ENCODE data around the gene EFNA5. TPM values are rescaled to one million over a fixed set of nuclear protein-coding genes. Genes with fewer than 3 reads are reported as not detected.

The EFNA5 gene
- total RNA-seq, 4 donors from 2014 or later, result 1.2 to 22.7 (median 9.4) TPM

DNA sequence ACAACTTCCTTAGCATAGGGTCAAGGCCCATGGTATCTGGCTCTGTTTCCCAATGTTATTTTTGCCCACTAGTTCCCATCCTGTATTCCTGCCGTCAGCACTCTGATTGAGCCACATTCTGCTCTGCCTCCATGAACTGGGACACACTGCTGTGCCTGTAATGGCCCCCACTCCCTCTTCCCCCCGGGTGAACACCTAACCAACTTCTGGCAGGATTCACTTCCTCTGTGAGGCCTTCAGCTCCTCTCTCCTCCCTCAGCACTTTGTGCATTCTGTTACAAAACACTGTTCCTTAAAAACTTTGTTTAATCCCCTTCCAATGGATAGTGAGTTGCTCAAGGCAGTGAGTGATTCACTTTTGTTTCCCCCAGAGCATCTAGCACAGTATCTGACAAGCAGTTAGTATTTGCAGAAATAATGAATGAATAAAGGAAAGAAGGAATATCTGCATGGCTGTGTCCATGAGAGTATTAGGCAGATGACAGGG lies 183.6 kb downstream of the EFNA5 start:
- Histone ChIP-seq H3K36me3 (no peaks in the 10 kb centered on the region), H3K27ac (no peak overlapping the region), H3K4me3 (no peak overlapping the region), H3K4me1 (no peaks in the 10 kb centered on the region), H3K27me3 (no peaks in the 10 kb centered on the region), H3K9me3 (no peaks in the 10 kb centered on the region)
- intact Hi-C loops (cut with DNase I; ENCODE audit: low total_unique reads), result no loop called here
- DNase-seq, result no peak
- TF ChIP-seq POLR2A (IDR thresholded peaks at IDR 0.05), result no peak
- TF ChIP-seq, protein P1, sequence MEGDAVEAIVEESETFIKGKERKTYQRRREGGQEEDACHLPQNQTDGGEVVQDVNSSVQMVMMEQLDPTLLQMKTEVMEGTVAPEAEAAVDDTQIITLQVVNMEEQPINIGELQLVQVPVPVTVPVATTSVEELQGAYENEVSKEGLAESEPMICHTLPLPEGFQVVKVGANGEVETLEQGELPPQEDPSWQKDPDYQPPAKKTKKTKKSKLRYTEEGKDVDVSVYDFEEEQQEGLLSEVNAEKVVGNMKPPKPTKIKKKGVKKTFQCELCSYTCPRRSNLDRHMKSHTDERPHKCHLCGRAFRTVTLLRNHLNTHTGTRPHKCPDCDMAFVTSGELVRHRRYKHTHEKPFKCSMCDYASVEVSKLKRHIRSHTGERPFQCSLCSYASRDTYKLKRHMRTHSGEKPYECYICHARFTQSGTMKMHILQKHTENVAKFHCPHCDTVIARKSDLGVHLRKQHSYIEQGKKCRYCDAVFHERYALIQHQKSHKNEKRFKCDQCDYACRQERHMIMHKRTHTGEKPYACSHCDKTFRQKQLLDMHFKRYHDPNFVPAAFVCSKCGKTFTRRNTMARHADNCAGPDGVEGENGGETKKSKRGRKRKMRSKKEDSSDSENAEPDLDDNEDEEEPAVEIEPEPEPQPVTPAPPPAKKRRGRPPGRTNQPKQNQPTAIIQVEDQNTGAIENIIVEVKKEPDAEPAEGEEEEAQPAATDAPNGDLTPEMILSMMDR (IDR thresholded peaks at IDR 0.05), result no peak

DNA sequence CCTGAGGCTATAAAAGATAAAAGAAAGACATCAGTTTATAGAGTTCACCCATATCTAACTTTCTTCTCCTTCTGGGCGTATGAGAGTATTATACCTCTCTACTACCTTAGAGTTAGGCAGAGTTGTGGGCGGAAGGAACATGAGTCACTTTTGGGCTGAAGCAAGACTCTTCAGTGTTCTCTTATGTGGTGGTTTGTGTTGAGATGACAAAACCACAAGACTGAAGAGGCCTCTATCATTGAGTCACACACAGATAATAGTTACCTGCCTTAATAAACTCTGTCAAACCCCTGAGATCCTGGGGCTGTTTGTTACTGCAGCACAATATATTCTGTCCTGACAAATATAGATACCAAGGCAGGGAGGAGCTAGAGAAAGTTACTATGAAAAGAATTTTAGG lies 184.2 kb downstream of the EFNA5 start:
- H3K4me3 ChIP-seq, result no peak overlapping the region
- H3K27ac ChIP-seq, result no peak overlapping the region
- intact Hi-C loops (cut with DNase I; ENCODE audit: low total_unique reads), result no loop called here
- no peaks in the 10 kb centered on the region for H3K36me3 ChIP-seq
- H3K27me3 ChIP-seq, result no peaks in the 10 kb centered on the region
- TF ChIP-seq, protein P1 (IDR thresholded peaks at IDR 0.05), result no peak
- TF ChIP-seq POLR2A (IDR thresholded peaks at IDR 0.05), result no peak
- no peak for DNase-seq
- H3K4me1 ChIP-seq, result no peaks in the 10 kb centered on the region
- H3K9me3 ChIP-seq, result no peaks in the 10 kb centered on the region

DNA sequence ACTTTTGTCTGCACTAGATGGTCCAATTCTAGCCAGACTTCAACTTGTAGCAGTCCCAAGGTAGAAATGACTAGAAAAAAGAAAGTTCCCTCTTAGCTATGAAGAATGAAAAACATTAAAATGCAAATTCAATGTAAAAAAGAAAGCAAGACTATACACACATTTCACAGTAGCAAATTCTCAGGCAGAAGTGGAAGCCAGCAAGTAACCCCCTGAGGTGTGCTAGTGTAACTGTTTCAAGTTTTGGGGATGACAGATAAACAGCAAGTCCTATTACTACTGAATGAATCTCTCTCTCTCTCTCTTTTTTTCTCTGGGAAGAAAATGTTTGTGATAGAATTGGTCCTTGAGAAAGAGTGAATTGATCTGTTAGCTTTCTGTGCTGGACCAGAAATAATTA lies 185.6 kb downstream of the EFNA5 start:
- H3K36me3 ChIP-seq, result no peaks in the 10 kb centered on the region
- intact Hi-C loops (cut with DNase I; ENCODE audit: low total_unique reads), result no loop called here
- H3K4me1 ChIP-seq, result no peaks in the 10 kb centered on the region
- no peak for TF ChIP-seq POLR2A (IDR thresholded peaks at IDR 0.05)
- TF ChIP-seq, protein P1 (IDR thresholded peaks at IDR 0.05), result no peak
- no peaks in the 10 kb centered on the region for H3K27me3 ChIP-seq
- H3K27ac ChIP-seq, result no peak overlapping the region
- no peak for DNase-seq
- H3K9me3 ChIP-seq, result no peaks in the 10 kb centered on the region
- no peak overlapping the region for H3K4me3 ChIP-seq

DNA sequence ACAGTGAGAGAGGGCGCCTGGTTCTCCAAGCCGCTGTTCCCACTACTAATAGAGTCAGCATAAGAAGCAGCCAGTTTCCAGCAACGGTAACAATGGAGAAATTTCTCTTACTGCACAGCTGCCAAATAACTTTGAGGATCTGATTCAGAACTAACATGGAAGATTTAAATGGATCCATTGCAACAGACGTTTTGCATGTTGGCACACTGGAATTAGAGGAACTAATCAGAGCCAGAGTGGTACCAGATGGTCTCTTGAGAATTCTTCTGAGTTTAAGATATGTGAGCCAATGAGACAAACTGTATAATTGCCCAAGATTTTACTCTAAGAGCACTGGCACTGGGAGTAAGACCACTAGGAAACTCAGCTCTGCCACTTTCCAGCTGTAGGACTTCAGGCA lies 186.5 kb downstream of the EFNA5 start:
- H3K4me3 ChIP-seq, result no peak overlapping the region
- no peaks in the 10 kb centered on the region for H3K9me3 ChIP-seq
- H3K27me3 ChIP-seq, result no peaks in the 10 kb centered on the region
- H3K4me1 ChIP-seq, result no peaks in the 10 kb centered on the region
- H3K36me3 ChIP-seq, result no peaks in the 10 kb centered on the region
- intact Hi-C loops (cut with DNase I; ENCODE audit: low total_unique reads), result no loop called here
- no peak for DNase-seq
- H3K27ac ChIP-seq, result no peak overlapping the region
- TF ChIP-seq POLR2A (IDR thresholded peaks at IDR 0.05), result no peak
- TF ChIP-seq, protein P1 (IDR thresholded peaks at IDR 0.05), result no peak

DNA sequence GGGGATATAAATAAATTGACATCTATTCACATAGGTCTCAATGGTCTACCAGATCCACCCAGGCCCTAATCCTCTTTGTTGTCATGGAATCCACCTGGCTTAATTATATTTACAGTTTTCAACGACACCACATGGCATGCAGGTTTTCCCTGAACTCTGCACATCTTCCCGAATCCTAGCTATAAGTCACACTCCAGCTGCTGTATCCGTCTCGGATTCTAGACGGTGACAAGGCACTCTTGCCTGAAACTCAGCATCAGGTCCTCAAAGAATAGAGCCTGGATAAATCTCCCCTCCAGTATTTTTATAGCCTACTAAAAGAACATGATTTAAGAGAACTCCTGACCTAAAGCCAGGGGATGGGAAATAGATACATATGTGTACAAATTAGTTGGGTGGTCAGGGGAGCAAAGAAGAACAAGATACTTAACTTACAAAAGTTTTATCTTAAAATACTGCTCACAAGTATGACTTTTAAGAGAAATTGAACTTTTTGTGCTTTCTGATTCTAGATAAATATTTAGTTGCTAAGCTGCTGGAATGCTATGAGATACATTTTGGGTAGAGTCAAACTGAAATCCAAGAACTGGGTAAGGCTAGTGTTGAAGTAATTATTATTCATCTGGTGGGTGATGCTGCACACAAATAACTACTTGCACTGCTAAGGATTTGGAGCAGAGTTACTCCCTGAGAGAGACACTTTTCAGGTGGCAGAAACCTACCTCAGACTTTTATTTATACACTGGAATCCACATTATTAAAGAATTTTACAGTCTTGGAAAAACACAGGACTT lies 187.3 kb downstream of the EFNA5 start:
- no peak overlapping the region for H3K4me3 ChIP-seq
- no peak overlapping the region for H3K27ac ChIP-seq
- H3K9me3 ChIP-seq, result no peaks in the 10 kb centered on the region
- intact Hi-C loops (cut with DNase I; ENCODE audit: low total_unique reads), result no loop called here
- no peaks in the 10 kb centered on the region for H3K27me3 ChIP-seq
- no peaks in the 10 kb centered on the region for H3K4me1 ChIP-seq
- no peak for TF ChIP-seq POLR2A (IDR thresholded peaks at IDR 0.05)
- TF ChIP-seq, protein P1 (IDR thresholded peaks at IDR 0.05), result no peak
- no peak for DNase-seq
- H3K36me3 ChIP-seq, result no peaks in the 10 kb centered on the region

All from uterus (tissue), 4 donors.